ENCODE data around the gene MBNL2.

DNA sequence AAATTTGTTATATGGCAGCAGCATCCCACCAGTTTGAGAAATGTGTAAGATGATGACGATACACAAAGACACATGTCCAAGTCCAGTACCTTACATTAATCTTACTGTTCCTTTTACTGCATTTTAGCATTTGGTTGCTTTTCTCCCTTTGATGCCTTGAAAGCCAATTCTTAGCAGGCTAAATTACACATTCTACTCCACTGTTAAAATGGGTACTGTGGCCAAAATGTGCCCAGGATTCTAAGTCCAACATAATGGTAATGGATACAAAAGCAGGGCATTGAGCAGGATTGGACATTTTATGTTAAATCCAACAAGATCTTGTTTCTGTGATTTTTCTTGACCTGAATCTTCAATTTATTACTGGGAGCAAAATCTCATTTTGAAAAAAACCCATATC is 159.1 kb downstream of the MBNL2 start:
- TF ChIP-seq EZH2 (IDR thresholded peaks at IDR 0.05; ENCODE audit: borderline replicate concordance, control insufficient read depth, low read depth, low read length), result no peak
- TF ChIP-seq CHD2 (IDR thresholded peaks at IDR 0.05; ENCODE audit: borderline replicate concordance, low read depth, low read length), result no peak
- TF ChIP-seq MTA3 (IDR thresholded peaks at IDR 0.05; ENCODE audit: borderline replicate concordance, low read length), result no peak
- TF ChIP-seq, protein P1, sequence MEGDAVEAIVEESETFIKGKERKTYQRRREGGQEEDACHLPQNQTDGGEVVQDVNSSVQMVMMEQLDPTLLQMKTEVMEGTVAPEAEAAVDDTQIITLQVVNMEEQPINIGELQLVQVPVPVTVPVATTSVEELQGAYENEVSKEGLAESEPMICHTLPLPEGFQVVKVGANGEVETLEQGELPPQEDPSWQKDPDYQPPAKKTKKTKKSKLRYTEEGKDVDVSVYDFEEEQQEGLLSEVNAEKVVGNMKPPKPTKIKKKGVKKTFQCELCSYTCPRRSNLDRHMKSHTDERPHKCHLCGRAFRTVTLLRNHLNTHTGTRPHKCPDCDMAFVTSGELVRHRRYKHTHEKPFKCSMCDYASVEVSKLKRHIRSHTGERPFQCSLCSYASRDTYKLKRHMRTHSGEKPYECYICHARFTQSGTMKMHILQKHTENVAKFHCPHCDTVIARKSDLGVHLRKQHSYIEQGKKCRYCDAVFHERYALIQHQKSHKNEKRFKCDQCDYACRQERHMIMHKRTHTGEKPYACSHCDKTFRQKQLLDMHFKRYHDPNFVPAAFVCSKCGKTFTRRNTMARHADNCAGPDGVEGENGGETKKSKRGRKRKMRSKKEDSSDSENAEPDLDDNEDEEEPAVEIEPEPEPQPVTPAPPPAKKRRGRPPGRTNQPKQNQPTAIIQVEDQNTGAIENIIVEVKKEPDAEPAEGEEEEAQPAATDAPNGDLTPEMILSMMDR (IDR thresholded peaks at IDR 0.05 in 2 of 3, conservative IDR thresholded peaks at IDR 0.05 in 1 of 3; ENCODE audit: control insufficient read depth in 2 of 3, extremely low read depth in 1 of 3, insufficient read depth in 1 of 3, low read depth in 3 of 3, low read length in 3 of 3), result no peak
- no peak for TF ChIP-seq TCF12 (IDR thresholded peaks at IDR 0.05; ENCODE audit: low read depth, low read length)
- TF ChIP-seq HDAC2 (IDR thresholded peaks at IDR 0.05), result no peak

Data from GM12878 (cell line).